Effector CD4-positive, alpha-beta T cell (primary cell): Measurements from ENCODE around the gene GALK2.
"Not testable (repeated sequence)": the region's sequence is repeated elsewhere in the genome, so short reads cannot be mapped to it uniquely, and the experiment has no call there.

Experiments
- DNase-seq: peaks from one replicate; pipeline ENCODE4 v3.0.0-alpha.2; 2020

GALK2 gene

GRCh38 chr15:49225572-49226281, 55.7 kb downstream of the GALK2 start:
- no peak for DNase-seq

- DNase-seq, result no peak
Measured at GRCh38 chr15:49227602-49228001, 57.6 kb downstream of the GALK2 start.

- DNase-seq, result no peak
Measured at GRCh38 chr15:49229922-49230321, 59.9 kb downstream of the GALK2 start.

GRCh38 chr15:49232236-49232806, 62.3 kb downstream of the GALK2 start:
- DNase-seq, result no peak

GRCh38 chr15:49235446-49236124, 65.5 kb downstream of the GALK2 start:
- DNase-seq, result peak; percentile 21

- no peak for DNase-seq
Measured at GRCh38 chr15:49236869-49237268, 66.8 kb downstream of the GALK2 start.

- DNase-seq, result no peak
Measured at GRCh38 chr15:49238342-49238741, 68.3 kb downstream of the GALK2 start.

GRCh38 chr15:49239105-49239504, 69.1 kb downstream of the GALK2 start:
- no peak for DNase-seq

GRCh38 chr15:49242820-49243219, 72.8 kb downstream of the GALK2 start:
- DNase-seq, result no peak

GRCh38 chr15:49247556-49248110, 77.6 kb downstream of the GALK2 start:
- no peak for DNase-seq

- no peak for DNase-seq
Measured at GRCh38 chr15:49248291-49248690, 78.2 kb downstream of the GALK2 start.

- DNase-seq, result no peak
Measured at GRCh38 chr15:49255966-49256759, 86.1 kb downstream of the GALK2 start.

- DNase-seq, result not testable (repeated sequence)
Measured at GRCh38 chr15:49265117-49265516, 95.1 kb downstream of the GALK2 start.

GRCh38 chr15:49265911-49266310, 95.9 kb downstream of the GALK2 start:
- no peak for DNase-seq

- no peak for DNase-seq
Measured at GRCh38 chr15:49270541-49271421, 100.7 kb downstream of the GALK2 start.

GRCh38 chr15:49273734-49274318, 103.8 kb downstream of the GALK2 start:
- no peak for DNase-seq

GRCh38 chr15:49278751-49279150, 108.7 kb downstream of the GALK2 start:
- no peak for DNase-seq

GRCh38 chr15:49279521-49280456, 109.7 kb downstream of the GALK2 start:
- no peak for DNase-seq

GRCh38 chr15:49282366-49282765, 112.3 kb downstream of the GALK2 start:
- no peak for DNase-seq

GRCh38 chr15:49286649-49287404, 116.8 kb downstream of the GALK2 start:
- DNase-seq, result no peak
